HepG2 (cell line): ENCODE data around the gene RPS19. TPM values are rescaled to one million over a fixed set of nuclear protein-coding genes. Genes with fewer than 3 reads are reported as not detected.

ENCODE experiments used
- EZH2 ChIP-seq: conservative IDR thresholded peaks from 2 replicates; pipeline ENCODE4 v1.6.1; 2012; ENCODE audit warnings: mild to moderate bottlenecking, low read depth, low read length, moderate library complexity
- KDM5A ChIP-seq: fragments of 200-600 bp; sonication (generic); IDR thresholded peaks from 2 replicates; pipeline ENCODE4 v1.7.0; 2018; ENCODE audit warnings: antibody characterized with exemption, mild to moderate bottlenecking, low read length, borderline replicate concordance
- KLF13 ChIP-seq: sonication (generic); formaldehyde crosslinking; IDR thresholded peaks from 2 replicates; pipeline ENCODE4 v1.4.0; 2020; ENCODE audit warnings: mild to moderate bottlenecking, missing genetic modification reagents
- NONO ChIP-seq, 2 experiments: fragments of 450-650 bp in 1 of 2; sonication (generic) in 1 of 2; formaldehyde crosslinking in 1 of 2; IDR thresholded peaks in 1 of 2; conservative IDR thresholded peaks in 1 of 2; 2 replicates each; pipeline versions ENCODE4 v1.6.1 to v1.8.0; 2017 to 2022; ENCODE audit warnings: mild to moderate bottlenecking in 1 of 2, missing genetic modification reagents in 1 of 2, moderate library complexity in 1 of 2
- TEAD2 ChIP-seq: sonication (generic); formaldehyde crosslinking; IDR thresholded peaks from 2 replicates; pipeline ENCODE4 v1.9.0; 2021; ENCODE audit warnings: missing genetic modification reagents
- YEATS2 ChIP-seq: sonication (generic); formaldehyde crosslinking; IDR thresholded peaks from 2 replicates; pipeline ENCODE4 v1.4.0; 2020; ENCODE audit warnings: missing genetic modification reagents, borderline replicate concordance
- ZBTB20 ChIP-seq: sonication (generic); formaldehyde crosslinking; IDR thresholded peaks from 2 replicates; pipeline ENCODE4 v1.8.1; 2023; ENCODE audit warnings: missing genetic modification reagents, low read depth, mild to moderate bottlenecking, borderline replicate concordance
- ZNF407 ChIP-seq: sonication (generic); formaldehyde crosslinking; IDR thresholded peaks from one replicate; pipeline ENCODE4 v1.5.1; 2020; ENCODE audit warnings: mild to moderate bottlenecking, missing genetic modification reagents; ENCODE audit errors: not compliant biosample characterization
- ZNF530 ChIP-seq: sonication (generic); formaldehyde crosslinking; IDR thresholded peaks from 2 replicates; pipeline ENCODE4 v1.5.0; 2020; ENCODE audit warnings: low read depth, mild to moderate bottlenecking, missing genetic modification reagents
- ZNF589 ChIP-seq: sonication (generic); formaldehyde crosslinking; conservative IDR thresholded peaks from 2 replicates; pipeline ENCODE4 v1.8.0; 2022; ENCODE audit warnings: mild to moderate bottlenecking, moderate library complexity, missing genetic modification reagents
- ZNF609 ChIP-seq: sonication (generic); formaldehyde crosslinking; IDR thresholded peaks from 2 replicates; pipeline ENCODE4 v1.4.0; 2020; ENCODE audit warnings: mild to moderate bottlenecking, missing genetic modification reagents, borderline replicate concordance
- polyA plus RNA-seq, 8 experiments: library from polyadenylated mRNA; depleted of rRNA in 3 of 8; stranded (reverse) in 7 of 8; unstranded in 1 of 8; fragments of >200 nt; fragmentation: Illumina TruSeq in 4 of 8; extraction: Trizol in 4 of 8; gene quantifications; 2 replicates each; pipeline versions ENCODE4 v1.2.1 to v1.2.3, GENCODE V29; 2011 to 2016; ENCODE audit warnings: low read depth in 4 of 8, missing spikeins in 1 of 8, mixed read lengths in 1 of 8; ENCODE audit not compliant: insufficient read depth in 1 of 8
- total RNA-seq, 5 experiments: library from RNA; depleted of rRNA; stranded (reverse); fragments of >200 nt; fragmentation: Illumina TruSeq; extraction: Trizol; gene quantifications; 2 replicates each; pipeline ENCODE4 v1.2.3, GENCODE V29; 2016; ENCODE audit warnings: low read depth in 1 of 5
- TF ChIP-seq, protein P1 (sequence below): sonication (generic); formaldehyde crosslinking; IDR thresholded peaks from 2 replicates; pipeline ENCODE4 v1.5.1; 2020; ENCODE audit warnings: missing genetic modification reagents, mild to moderate bottlenecking, borderline replicate concordance

Gene RPS19
- total and polyA plus RNA-seq, 2 of the 13 experiments (the other 11 are each of a cell fraction or from before 2014, with no cell fraction given): 1,983 to 4,758 TPM

- peak; percentile 55; the same call in 1 of the 2 replicates for TF ChIP-seq YEATS2 (CRISPR knock-in tag)
- no peak for TF ChIP-seq ZNF589 (CRISPR knock-in tag)
- TF ChIP-seq ZBTB20: peak; percentile 56; the same call in 1 of the 2 replicates
- no peak for TF ChIP-seq TEAD2 (CRISPR knock-in tag)
- no peak for TF ChIP-seq KLF13 (CRISPR knock-in tag)
- no peak for TF ChIP-seq KDM5A
- TF ChIP-seq, protein P1, sequence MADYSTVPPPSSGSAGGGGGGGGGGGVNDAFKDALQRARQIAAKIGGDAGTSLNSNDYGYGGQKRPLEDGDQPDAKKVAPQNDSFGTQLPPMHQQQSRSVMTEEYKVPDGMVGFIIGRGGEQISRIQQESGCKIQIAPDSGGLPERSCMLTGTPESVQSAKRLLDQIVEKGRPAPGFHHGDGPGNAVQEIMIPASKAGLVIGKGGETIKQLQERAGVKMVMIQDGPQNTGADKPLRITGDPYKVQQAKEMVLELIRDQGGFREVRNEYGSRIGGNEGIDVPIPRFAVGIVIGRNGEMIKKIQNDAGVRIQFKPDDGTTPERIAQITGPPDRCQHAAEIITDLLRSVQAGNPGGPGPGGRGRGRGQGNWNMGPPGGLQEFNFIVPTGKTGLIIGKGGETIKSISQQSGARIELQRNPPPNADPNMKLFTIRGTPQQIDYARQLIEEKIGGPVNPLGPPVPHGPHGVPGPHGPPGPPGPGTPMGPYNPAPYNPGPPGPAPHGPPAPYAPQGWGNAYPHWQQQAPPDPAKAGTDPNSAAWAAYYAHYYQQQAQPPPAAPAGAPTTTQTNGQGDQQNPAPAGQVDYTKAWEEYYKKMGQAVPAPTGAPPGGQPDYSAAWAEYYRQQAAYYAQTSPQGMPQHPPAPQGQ (CRISPR knock-in tag): no peak
- TF ChIP-seq ZNF530: no peak
- TF ChIP-seq ZNF609 (CRISPR knock-in tag): peak; percentile 84; the same call in 1 of the 2 replicates
- no peak for TF ChIP-seq EZH2
- no peak for TF ChIP-seq NONO (IDR thresholded peaks at IDR 0.05)
- peak; percentile 40; the same call in 1 of the 2 replicates for TF ChIP-seq NONO (CRISPR knock-in tag; conservative IDR thresholded peaks at IDR 0.05)
- no peak for TF ChIP-seq ZNF407 (CRISPR knock-in tag)
Observed at GRCh38 chr19:41904118-41904870, 44.2 kb downstream of the RPS19 start (continued).
